ENCODE data around the gene PGM2L1. TPM values are rescaled to one million over a fixed set of nuclear protein-coding genes. Genes with fewer than 3 reads are reported as not detected.

The PGM2L1 gene
- 17.4 and 17.5 TPM in 2 replicates for total RNA-seq

DNA sequence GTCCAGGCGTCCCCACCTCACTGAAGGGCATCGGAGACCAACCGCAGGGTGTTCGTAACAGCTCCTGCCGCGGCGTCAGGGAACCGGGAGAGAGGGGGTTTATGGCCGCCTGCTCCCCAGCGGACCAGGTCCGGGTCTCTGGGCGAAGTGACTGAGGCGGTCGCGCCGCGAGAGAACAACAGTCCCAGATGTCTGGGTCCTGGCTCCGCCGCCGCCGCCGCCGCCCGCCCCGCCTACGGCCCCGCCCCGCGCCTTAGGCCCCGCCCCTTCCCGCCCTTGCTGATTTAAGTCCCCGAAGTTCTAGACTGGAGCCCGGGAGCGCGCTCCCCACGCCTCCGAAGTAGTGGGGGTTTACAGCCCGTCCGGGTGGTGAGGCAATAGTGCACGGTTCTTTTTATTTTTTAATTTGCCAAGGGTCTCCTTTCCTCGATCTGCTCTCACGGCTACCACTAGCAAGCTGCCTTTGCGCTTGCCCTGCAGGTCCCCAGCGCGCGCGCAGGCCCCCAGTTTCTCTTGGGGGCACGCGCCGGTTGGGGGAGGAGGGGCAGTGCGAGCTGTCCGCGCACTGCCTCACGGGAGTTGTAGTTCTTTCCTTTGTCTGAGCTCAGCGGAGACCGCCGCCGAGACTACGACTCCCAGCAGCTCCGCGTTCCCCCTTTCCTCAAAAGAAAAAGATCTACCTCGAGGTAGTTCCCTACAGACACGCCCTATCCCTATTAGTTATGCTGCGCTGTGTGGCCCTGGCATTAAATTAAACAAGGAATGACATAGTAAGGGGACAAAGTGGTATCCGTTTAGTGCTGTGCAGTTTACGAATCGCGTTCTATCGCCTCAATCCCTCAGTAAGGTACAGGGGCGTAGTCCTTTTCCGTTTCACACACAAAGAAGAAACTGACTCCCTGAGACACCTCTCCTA is at the start of gene PGM2L1:
PGM2L1 (minus strand) TSS at position 190 of the 916 bp plus-strand sequence. CDS start 272 bp downstream, outside the sequence.
- Histone ChIP-seq H3K36me3 (ENCODE audit: control insufficient read depth, insufficient read depth, low read length) (no peaks in the 10 kb centered on the region), H3K27me3 (ENCODE audit: control insufficient read depth, insufficient read depth, low read length) (no peaks in the 10 kb centered on the region), H3K4me3 (ENCODE audit: low read depth, low read length) (peak within 1 kb of the TSS; percentile 100)
- peak; percentile 72 for DNase-seq (ENCODE audit: low read depth)
- TF ChIP-seq, protein P1, sequence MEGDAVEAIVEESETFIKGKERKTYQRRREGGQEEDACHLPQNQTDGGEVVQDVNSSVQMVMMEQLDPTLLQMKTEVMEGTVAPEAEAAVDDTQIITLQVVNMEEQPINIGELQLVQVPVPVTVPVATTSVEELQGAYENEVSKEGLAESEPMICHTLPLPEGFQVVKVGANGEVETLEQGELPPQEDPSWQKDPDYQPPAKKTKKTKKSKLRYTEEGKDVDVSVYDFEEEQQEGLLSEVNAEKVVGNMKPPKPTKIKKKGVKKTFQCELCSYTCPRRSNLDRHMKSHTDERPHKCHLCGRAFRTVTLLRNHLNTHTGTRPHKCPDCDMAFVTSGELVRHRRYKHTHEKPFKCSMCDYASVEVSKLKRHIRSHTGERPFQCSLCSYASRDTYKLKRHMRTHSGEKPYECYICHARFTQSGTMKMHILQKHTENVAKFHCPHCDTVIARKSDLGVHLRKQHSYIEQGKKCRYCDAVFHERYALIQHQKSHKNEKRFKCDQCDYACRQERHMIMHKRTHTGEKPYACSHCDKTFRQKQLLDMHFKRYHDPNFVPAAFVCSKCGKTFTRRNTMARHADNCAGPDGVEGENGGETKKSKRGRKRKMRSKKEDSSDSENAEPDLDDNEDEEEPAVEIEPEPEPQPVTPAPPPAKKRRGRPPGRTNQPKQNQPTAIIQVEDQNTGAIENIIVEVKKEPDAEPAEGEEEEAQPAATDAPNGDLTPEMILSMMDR (IDR thresholded peaks at IDR 0.05; ENCODE audit: insufficient read depth, low read length, poor library complexity, severe bottlenecking) = no peak

- Histone ChIP-seq H3K27me3 (ENCODE audit: control insufficient read depth, insufficient read depth, low read length) (no peaks in the 10 kb centered on the region), H3K4me3 (ENCODE audit: low read depth, low read length) (no peak overlapping the region), H3K36me3 (ENCODE audit: control insufficient read depth, insufficient read depth, low read length) (no peaks in the 10 kb centered on the region)
- TF ChIP-seq, protein P1 (IDR thresholded peaks at IDR 0.05; ENCODE audit: insufficient read depth, low read length, poor library complexity, severe bottlenecking) = no peak
- no peak for DNase-seq (ENCODE audit: low read depth)
These were observed 49.5 kb upstream of the PGM2L1 start for GRCh38 chr11:74447720-74448119.

- H3K36me3 ChIP-seq (ENCODE audit: control insufficient read depth, insufficient read depth, low read length) = no peaks in the 10 kb centered on the region
- TF ChIP-seq, protein P1 (IDR thresholded peaks at IDR 0.05; ENCODE audit: insufficient read depth, low read length, poor library complexity, severe bottlenecking) = no peak
- no peak overlapping the region for H3K4me3 ChIP-seq (ENCODE audit: low read depth, low read length)
- H3K27me3 ChIP-seq (ENCODE audit: control insufficient read depth, insufficient read depth, low read length) = no peaks in the 10 kb centered on the region
- DNase-seq (ENCODE audit: low read depth) = no peak
These were observed 48.3 kb upstream of the PGM2L1 start for GRCh38 chr11:74446532-74446938.

DNA sequence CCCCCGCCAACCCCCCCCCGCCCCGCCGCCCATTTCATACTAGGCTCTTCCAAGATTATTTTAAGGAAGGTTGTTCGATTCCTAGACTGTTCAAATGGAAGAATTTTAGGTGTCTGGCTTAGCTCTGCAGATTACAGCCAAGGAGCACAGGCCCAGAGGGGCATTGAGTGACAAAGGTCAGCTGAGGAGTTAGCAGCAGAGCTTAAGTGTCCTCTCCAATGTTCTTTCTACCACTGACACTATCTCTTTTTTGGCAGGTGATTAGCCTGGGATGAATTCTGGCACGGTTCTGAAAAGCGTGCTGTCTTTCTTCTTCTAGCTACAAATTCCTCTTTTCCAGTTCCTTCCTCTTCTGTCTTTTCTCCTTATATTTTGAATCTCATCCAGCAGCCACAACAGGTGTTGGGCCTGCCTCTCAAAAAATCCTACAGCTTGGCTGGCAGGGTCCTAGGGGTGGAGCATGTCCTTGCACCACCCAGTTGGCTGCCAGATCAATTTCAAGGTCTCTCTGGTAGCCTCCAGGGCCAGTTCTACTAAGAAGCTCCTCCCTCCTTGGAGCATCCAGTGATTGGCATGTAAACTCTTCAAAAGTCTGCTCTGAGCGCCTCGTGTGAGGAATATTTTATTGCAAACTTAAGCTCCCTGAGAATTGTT is 46.1 kb upstream of the PGM2L1 start:
- TF ChIP-seq, protein P1 (IDR thresholded peaks at IDR 0.05; ENCODE audit: insufficient read depth, low read length, poor library complexity, severe bottlenecking) = no peak
- DNase-seq (ENCODE audit: low read depth) = no peak

DNA sequence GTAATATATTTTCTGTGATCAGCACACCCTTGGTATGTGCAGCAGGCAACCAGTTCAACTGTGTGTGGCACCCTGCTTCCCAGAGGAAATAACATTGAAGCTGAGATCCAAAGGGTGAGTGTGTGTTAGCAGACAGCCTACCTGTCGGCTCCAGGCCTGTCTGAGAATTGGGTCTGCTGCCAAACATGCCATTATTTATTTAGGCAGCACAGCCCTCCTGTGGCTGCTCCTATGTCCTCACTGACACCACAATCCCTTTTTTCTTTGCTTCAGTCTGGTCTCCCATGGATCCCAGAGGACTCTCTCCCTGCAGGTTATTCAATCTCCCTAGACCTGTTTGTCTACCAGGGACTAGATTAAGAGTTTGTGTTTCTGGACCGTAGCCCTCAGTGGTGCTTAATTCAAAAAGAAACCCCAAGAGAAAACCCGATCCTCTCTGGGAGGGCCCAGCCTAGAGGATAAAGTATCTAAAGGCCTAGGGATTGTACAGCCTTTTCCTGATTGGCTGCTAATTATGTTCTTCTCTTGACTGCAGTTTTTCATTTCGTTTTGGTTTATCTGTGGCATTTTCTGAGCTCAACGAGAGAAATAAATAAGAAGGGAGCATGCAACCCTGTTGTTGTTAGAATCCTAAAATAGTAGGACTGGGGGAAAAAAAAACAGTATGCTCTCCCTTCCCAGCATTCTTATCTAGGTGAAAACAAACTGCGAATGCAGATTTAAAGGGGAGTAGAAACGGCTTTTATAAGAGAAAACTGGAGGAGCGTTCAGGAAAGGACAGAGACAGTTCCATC is 45.0 kb upstream of the PGM2L1 start:
- TF ChIP-seq, protein P1 (IDR thresholded peaks at IDR 0.05; ENCODE audit: insufficient read depth, low read length, poor library complexity, severe bottlenecking) = peak; percentile 32
- no peak for DNase-seq (ENCODE audit: low read depth)
- no peak overlapping the region for H3K4me3 ChIP-seq (ENCODE audit: low read depth, low read length)
- H3K36me3 ChIP-seq (ENCODE audit: control insufficient read depth, insufficient read depth, low read length) = no peaks in the 10 kb centered on the region
- no peaks in the 10 kb centered on the region for H3K27me3 ChIP-seq (ENCODE audit: control insufficient read depth, insufficient read depth, low read length)

More for the DNA sequence above, 46.1 kb upstream of the PGM2L1 start:
- no peaks in the 10 kb centered on the region for H3K36me3 ChIP-seq (ENCODE audit: control insufficient read depth, insufficient read depth, low read length)
- H3K4me3 ChIP-seq (ENCODE audit: low read depth, low read length) = no peak overlapping the region
- H3K27me3 ChIP-seq (ENCODE audit: control insufficient read depth, insufficient read depth, low read length) = no peaks in the 10 kb centered on the region

Measured in kidney epithelial cell (primary cell).